ENCODE measurements around the gene DPH7.
"Not testable (repeated sequence)": the region's sequence is repeated elsewhere in the genome, so short reads cannot be mapped to it uniquely, and the experiment has no call there.

The DPH7 gene

DNA sequence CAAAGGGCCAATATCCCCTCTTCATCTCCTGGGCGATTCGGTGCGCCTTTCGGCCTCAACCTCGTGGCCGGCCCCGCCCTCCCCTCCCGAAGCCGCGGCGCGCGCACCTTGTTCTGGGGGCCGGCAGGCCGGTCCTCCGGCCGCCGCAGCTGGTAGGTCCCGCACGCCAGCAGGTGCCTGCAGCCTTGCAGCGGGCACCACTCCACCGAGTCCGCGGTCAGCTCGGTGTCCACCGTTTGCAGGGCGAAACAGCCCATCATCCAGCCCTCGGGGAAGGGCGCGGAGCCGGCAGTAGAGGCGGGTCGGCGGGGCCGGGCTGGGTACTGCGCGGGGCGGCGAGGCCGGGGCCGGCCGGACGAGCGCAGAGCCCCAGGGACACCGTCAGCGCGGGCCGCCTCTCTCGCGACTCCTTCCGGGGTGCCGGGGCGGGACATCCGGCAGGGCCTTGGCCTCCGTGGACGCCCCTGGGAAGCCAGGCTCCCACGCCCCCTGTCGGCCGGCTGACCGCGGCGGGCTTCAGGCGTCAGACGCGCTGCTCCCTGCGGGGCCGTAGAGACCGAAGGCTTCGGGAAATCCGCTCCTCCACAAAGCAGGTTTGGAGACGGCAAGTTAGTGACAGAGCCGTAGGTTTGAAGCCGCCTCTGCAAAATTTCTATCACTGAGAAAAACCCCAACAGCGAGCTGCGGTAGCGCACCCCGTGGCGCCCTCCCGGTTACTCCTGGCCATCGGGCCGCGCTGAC, at the start of gene DPH7:
Gene DPH7 (minus strand): TSS at position 408 of the 741 bp plus-strand sequence. CDS start 148 bp downstream, at position 260.
- H3K4me3 ChIP-seq (ENCODE audit: low read length) = peak within 1 kb of the TSS; percentile 87
- no peak for TF ChIP-seq ZNF274 (IDR thresholded peaks at IDR 0.05; ENCODE audit: low read depth, low read length)

- H3K4me3 ChIP-seq (ENCODE audit: low read length) = not testable (repeated sequence)
Measured at GRCh38 chr9:137627406-137627805, 48.7 kb upstream of the DPH7 start.

DNA sequence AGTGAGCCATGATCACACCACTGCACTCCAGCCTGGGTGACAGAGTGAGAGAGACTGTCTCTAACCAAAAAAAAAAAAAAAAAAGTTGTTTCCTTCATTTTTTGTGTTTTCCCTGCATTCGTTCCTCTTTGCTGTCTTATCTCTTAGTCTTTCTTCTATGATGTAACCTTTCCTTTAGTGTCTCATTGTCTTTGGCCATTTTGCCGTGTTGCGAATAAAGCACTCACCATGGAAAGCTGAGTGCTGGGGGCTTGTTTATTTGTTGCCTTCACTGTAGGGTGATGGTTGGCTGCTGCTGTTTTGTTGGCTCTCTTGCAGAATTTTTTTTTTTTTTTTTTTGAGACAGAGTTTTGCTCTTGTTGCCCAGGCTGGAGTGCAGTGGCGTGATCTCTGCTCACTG, 47.7 kb upstream of the DPH7 start:
- TF ChIP-seq ZNF274 (IDR thresholded peaks at IDR 0.05; ENCODE audit: low read depth, low read length) = no peak
- H3K4me3 ChIP-seq (ENCODE audit: low read length) = no peak overlapping the region

GRCh38 chr9:137622211-137622610, 43.5 kb upstream of the DPH7 start:
- not testable (repeated sequence) for H3K4me3 ChIP-seq (ENCODE audit: low read length)

- H3K4me3 ChIP-seq (ENCODE audit: low read length) = no peak overlapping the region
- TF ChIP-seq ZNF274 (IDR thresholded peaks at IDR 0.05; ENCODE audit: low read depth, low read length) = no peak
Measured at GRCh38 chr9:137621131-137621757, 42.5 kb upstream of the DPH7 start.

DNA sequence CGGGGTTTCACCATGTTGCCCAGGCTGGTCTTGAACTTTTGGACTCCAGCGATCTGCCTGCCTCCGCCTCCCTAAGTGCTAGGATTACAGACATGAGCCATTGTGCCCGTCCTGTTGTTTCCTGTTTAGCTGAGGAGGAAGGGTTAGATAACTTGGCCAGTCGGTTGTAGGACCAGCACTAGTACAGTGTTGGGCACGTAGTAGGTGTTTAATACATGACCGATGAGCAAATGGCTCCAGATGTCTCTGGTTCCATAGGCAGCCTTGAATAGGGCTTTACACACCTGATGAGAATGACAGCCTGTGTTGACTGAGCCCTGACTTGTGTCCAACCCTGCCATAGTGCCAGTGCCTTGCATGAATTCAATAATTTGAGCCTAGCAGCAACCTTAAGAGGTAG, 41.9 kb upstream of the DPH7 start:
- peak overlapping the region; percentile 90; the same call in 1 of the 2 replicates for H3K4me3 ChIP-seq (ENCODE audit: low read length)
- TF ChIP-seq ZNF274 (IDR thresholded peaks at IDR 0.05; ENCODE audit: low read depth, low read length) = no peak

DNA sequence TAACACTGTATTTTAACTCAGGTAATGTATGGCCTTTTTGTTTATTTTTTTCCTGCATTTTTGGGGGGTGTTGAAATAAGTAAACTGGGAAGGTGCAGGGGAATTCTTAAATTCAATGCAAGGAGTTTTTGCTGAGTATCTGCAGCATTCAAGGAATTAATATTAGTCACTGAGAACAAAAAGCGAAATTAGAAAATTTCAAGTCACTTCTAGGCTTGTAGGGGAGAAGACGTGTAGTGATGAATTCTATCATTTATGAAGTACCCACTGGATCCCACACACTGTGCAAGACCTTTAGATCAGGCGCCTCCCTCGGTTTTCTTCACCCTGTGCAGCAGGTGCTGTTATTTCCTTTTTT, 41.3 kb upstream of the DPH7 start:
- peak overlapping the region; percentile 90 for H3K4me3 ChIP-seq (ENCODE audit: low read length)
- TF ChIP-seq ZNF274 (IDR thresholded peaks at IDR 0.05; ENCODE audit: low read depth, low read length) = no peak

- H3K4me3 ChIP-seq (ENCODE audit: low read length) = peak overlapping the region; percentile 90
- no peak for TF ChIP-seq ZNF274 (IDR thresholded peaks at IDR 0.05; ENCODE audit: low read depth, low read length)
Measured at GRCh38 chr9:137619240-137620047, 40.7 kb upstream of the DPH7 start.

DNA sequence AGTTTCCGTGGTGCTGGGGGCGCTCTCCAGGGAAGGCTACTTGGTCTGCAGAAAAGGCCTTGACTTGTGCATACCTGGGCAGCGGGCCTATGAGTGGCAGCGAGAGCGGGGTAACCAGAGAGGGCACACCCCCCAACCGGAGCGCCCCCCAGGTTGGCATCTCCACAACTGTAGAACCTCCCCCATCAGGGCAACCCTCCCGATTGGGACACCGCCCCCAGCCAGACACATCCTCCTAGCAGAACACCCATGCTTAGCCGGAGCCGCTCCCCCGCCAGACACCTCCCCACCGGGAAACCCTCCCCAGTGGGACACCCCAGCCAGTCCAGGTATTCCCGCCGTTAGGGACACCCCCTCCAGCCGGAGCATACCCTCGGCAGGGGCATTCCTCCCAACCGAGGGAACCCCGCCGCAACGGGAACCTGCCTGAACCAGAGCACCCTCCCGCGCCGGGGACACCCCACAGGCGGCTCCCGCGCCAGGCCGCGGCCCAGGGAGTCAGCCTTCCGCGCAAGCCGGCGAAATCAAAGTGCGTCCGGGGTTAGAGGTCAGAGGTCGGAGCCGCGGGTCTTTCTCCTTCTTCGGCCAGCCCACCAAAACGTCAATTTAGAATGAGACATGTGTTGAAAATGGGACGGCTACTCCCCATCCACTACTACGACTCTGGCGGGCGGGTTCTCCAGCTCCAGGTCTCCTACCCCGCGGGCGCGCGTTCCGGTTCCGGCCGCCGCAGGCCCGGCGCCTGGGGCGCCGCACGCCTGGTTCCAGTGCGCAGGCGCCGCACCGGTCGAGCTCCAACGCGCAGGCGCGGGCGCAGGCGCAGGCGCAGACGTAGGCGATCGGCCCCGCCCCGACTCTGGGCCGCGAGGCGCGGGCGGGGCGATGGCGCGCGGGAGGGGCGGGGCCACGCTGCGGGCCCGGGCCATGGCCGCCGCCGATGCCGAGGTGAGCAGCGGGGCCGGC, 39.7 kb upstream of the DPH7 start, which contains the start of gene EHMT1:
Gene EHMT1 (plus strand): TSS at position 901 of the 963 bp plus-strand sequence. CDS start 24 bp downstream, at position 925.
- no peak for TF ChIP-seq ZNF274 (IDR thresholded peaks at IDR 0.05; ENCODE audit: low read depth, low read length)
- H3K4me3 ChIP-seq (ENCODE audit: low read length) = peak within 1 kb of the TSS; percentile 90

DNA sequence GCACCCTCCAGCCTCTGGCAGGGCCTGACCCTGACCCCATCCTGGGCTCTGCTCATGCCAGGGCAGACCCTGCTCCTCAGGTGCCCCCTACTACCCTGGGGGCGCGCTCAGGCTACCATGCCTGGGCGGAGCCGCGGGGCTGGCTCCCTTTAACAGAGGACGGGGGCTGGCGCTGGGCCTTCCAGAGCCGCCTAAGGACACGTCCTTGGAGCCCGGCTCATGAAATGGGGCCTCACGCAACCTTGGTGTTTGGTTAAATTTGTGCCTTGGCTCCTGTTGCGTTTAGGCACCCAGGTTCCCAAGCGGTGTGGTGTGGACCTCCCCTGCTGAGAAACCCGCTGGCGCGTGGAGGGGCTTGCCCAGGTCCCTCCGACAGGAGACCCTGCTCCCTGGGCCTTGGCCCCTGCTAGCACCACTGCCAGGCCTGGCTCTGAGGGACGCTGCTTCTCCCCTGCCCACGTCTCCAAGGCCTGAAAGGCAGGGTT, 36.7 kb upstream of the DPH7 start:
- H3K4me3 ChIP-seq (ENCODE audit: low read length) = no peak overlapping the region
- TF ChIP-seq ZNF274 (IDR thresholded peaks at IDR 0.05; ENCODE audit: low read depth, low read length) = no peak

GRCh38 chr9:137614631-137615386, 36.1 kb upstream of the DPH7 start:
- TF ChIP-seq ZNF274 (IDR thresholded peaks at IDR 0.05; ENCODE audit: low read depth, low read length) = no peak
- H3K4me3 ChIP-seq (ENCODE audit: low read length) = no peak overlapping the region

DNA sequence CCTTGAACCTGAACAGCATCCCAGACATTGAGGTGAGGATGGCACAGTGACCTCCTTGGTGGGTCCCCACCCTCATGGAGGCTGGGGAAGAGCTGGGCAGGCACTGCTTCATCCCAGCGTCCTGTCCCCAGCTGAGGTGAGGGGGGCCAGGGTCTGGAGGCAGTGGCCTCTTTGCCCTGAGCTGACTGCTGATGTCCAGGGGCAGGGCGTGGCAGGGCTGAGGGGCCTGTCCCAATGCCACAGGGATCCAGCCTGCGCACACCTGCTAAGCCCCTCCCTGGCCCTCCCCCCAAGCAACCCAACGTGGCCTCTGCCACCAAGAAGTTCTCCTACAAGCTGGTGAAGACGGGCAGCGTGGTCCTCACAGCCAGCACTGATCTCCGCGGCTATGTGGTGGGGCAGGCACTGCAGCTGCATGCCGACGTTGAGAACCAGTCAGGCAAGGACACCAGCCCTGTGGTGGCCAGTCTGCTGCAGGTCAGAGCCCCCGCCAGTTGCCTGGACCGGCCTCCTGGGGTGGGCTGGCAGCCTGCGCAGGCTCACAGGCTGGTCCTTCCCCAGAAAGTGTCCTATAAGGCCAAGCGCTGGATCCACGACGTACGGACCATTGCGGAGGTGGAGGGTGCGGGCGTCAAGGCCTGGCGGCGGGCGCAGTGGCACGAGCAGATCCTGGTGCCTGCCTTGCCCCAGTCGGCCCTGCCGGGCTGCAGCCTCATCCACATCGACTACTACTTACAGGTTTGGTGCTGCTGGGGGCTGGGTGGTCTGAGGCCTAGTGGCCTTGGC, 35.2 kb upstream of the DPH7 start:
- no peak overlapping the region for H3K4me3 ChIP-seq (ENCODE audit: low read length)
- no peak for TF ChIP-seq ZNF274 (IDR thresholded peaks at IDR 0.05; ENCODE audit: low read depth, low read length)
